ENCODE results near the gene ME3. TPM values are rescaled to one million over a fixed set of nuclear protein-coding genes. Genes with fewer than 3 reads are reported as not detected.
"Not testable (repeated sequence)": the region's sequence is repeated elsewhere in the genome, so short reads cannot be mapped to it uniquely, and the experiment has no call there.

Gene ME3
- polyA plus RNA-seq, 4 donors: 5.1 to 21.4 (median 7.3) TPM

DNA sequence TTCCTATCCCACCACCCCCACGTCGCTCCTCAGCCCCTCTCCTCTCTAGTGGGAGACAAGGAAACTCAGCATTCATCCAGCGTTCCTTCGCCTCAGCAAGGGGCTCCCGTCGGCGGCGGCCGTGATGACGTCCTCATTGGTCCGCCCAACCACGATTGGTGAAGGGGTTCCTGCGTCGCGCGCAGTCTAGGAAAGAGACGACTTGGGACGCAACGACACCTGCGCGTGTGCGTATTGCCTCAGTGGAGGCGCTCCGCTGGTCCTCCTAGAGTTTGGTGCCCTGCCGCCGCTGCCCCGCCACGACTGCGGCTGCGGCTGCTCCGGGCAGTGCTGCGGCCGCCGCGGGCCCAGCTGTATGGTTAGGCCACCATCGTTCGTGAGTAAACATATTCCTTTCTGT is 241.2 kb downstream of the ME3 start:
- H3K36me3 ChIP-seq (ENCODE audit: control insufficient read depth in 3 of 3, insufficient read depth in 2 of 3, low read depth in 1 of 3, low read length in 3 of 3): peaks cover 0 to 2% (median 0%) of the 10 kb centered on the region in 3 donors
- 89 to 94% (median 92%) methylated on average over 37 of the region's 37 CpGs for WGBS, 3 donors
- no peaks in the 10 kb centered on the region for H3K4me1 ChIP-seq (ENCODE audit: control insufficient read depth in 3 of 3, insufficient read depth in 2 of 3, low read depth in 1 of 3, low read length in 2 of 3)
- H3K27me3 ChIP-seq (ENCODE audit: control insufficient read depth in 3 of 3, insufficient read depth in 3 of 3, low read length in 3 of 3): no peaks in the 10 kb centered on the region
- H3K9me3 ChIP-seq (ENCODE audit: control insufficient read depth in 2 of 2, insufficient read depth in 1 of 2, low read depth in 1 of 2, low read length in 1 of 2): peaks cover 0 to 12% of the 10 kb centered on the region in 2 donors
- no peak overlapping the region for H3K4me3 ChIP-seq (ENCODE audit: low read depth in 1 of 3, low read length in 3 of 3)
- DNase-seq (no peak), FAIRE-seq (no peak)
- H3K27ac ChIP-seq (ENCODE audit: low read depth in 1 of 3, low read length in 2 of 3): no peak overlapping the region

- H3K36me3 ChIP-seq (ENCODE audit: control insufficient read depth in 3 of 3, insufficient read depth in 2 of 3, low read depth in 1 of 3, low read length in 3 of 3): no peaks in the 10 kb centered on the region
- DNase-seq (no peak), FAIRE-seq (no peak)
- H3K9me3 ChIP-seq (ENCODE audit: control insufficient read depth in 2 of 2, insufficient read depth in 1 of 2, low read depth in 1 of 2, low read length in 1 of 2): peaks cover 0 to 12% of the 10 kb centered on the region in 2 donors
- H3K4me1 ChIP-seq (ENCODE audit: control insufficient read depth in 3 of 3, insufficient read depth in 2 of 3, low read depth in 1 of 3, low read length in 2 of 3): peaks cover 0 to 9% (median 0%) of the 10 kb centered on the region in 3 donors
- no peak overlapping the region for H3K4me3 ChIP-seq (ENCODE audit: low read depth in 1 of 3, low read length in 3 of 3)
- H3K27me3 ChIP-seq (ENCODE audit: control insufficient read depth in 3 of 3, insufficient read depth in 3 of 3, low read length in 3 of 3): no peaks in the 10 kb centered on the region
- no peak overlapping the region for H3K27ac ChIP-seq (ENCODE audit: low read depth in 1 of 3, low read length in 2 of 3)
Measured at GRCh38 chr11:86427441-86427840, 245.0 kb downstream of the ME3 start.

GRCh38 chr11:86423488-86423887 is 248.9 kb downstream of the ME3 start:
- WGBS, 3 donors: 16 to 40% (median 25%) methylated on average over 4 of the region's 4 CpGs
- FAIRE-seq: not testable (repeated sequence)

GRCh38 chr11:86422371-86422770 is 250.0 kb downstream of the ME3 start:
- H3K27me3 ChIP-seq (ENCODE audit: control insufficient read depth in 3 of 3, insufficient read depth in 3 of 3, low read length in 3 of 3): no peaks in the 10 kb centered on the region
- no peak overlapping the region for H3K27ac ChIP-seq (ENCODE audit: low read depth in 1 of 3, low read length in 2 of 3)
- H3K4me3 ChIP-seq (ENCODE audit: low read depth in 1 of 3, low read length in 3 of 3): no peak overlapping the region
- DNase-seq (no peak), FAIRE-seq (no peak)
- WGBS, 3 donors: 82% methylated on average over 12 of the region's 12 CpGs
- H3K9me3 ChIP-seq (ENCODE audit: control insufficient read depth in 2 of 2, insufficient read depth in 1 of 2, low read depth in 1 of 2, low read length in 1 of 2): peaks cover 0 to 1% of the 10 kb centered on the region in 2 donors
- H3K36me3 ChIP-seq (ENCODE audit: control insufficient read depth in 3 of 3, insufficient read depth in 2 of 3, low read depth in 1 of 3, low read length in 3 of 3): no peaks in the 10 kb centered on the region
- peaks cover 0 to 9% (median 0%) of the 10 kb centered on the region in 3 donors for H3K4me1 ChIP-seq (ENCODE audit: control insufficient read depth in 3 of 3, insufficient read depth in 2 of 3, low read depth in 1 of 3, low read length in 2 of 3)

More at GRCh38 chr11:86423488-86423887, 248.9 kb downstream of the ME3 start:
- H3K4me1 ChIP-seq (ENCODE audit: control insufficient read depth in 3 of 3, insufficient read depth in 2 of 3, low read depth in 1 of 3, low read length in 2 of 3); H3K4me3 ChIP-seq (ENCODE audit: low read depth in 1 of 3, low read length in 3 of 3); H3K36me3 ChIP-seq (ENCODE audit: control insufficient read depth in 3 of 3, insufficient read depth in 2 of 3, low read depth in 1 of 3, low read length in 3 of 3); H3K9me3 ChIP-seq (ENCODE audit: control insufficient read depth in 2 of 2, insufficient read depth in 1 of 2, low read depth in 1 of 2, low read length in 1 of 2); DNase-seq; H3K27ac ChIP-seq (ENCODE audit: low read depth in 1 of 3, low read length in 2 of 3); H3K27me3 ChIP-seq (ENCODE audit: control insufficient read depth in 3 of 3, insufficient read depth in 3 of 3, low read length in 3 of 3): not testable (repeated sequence)

GRCh38 chr11:86421946-86422345 is 250.5 kb downstream of the ME3 start:
- no peaks in the 10 kb centered on the region for H3K36me3 ChIP-seq (ENCODE audit: control insufficient read depth in 3 of 3, insufficient read depth in 2 of 3, low read depth in 1 of 3, low read length in 3 of 3)
- H3K4me1 ChIP-seq (ENCODE audit: control insufficient read depth in 3 of 3, insufficient read depth in 2 of 3, low read depth in 1 of 3, low read length in 2 of 3): peaks cover 0 to 9% (median 0%) of the 10 kb centered on the region in 3 donors
- no peaks in the 10 kb centered on the region for H3K27me3 ChIP-seq (ENCODE audit: control insufficient read depth in 3 of 3, insufficient read depth in 3 of 3, low read length in 3 of 3)
- 83 to 86% (median 84%) methylated on average over 4 of the region's 4 CpGs for WGBS, 3 donors
- FAIRE-seq: no peak
- no peaks in the 10 kb centered on the region for H3K9me3 ChIP-seq (ENCODE audit: control insufficient read depth in 2 of 2, insufficient read depth in 1 of 2, low read depth in 1 of 2, low read length in 1 of 2)
- no peak for DNase-seq
- no peak overlapping the region for H3K27ac ChIP-seq (ENCODE audit: low read depth in 1 of 3, low read length in 2 of 3)
- H3K4me3 ChIP-seq (ENCODE audit: low read depth in 1 of 3, low read length in 3 of 3): no peak overlapping the region

- no peak for DNase-seq
- H3K27me3 ChIP-seq (ENCODE audit: control insufficient read depth in 3 of 3, insufficient read depth in 3 of 3, low read length in 3 of 3): no peaks in the 10 kb centered on the region
- FAIRE-seq: no peak
Measured at GRCh38 chr11:86418917-86419316, 253.5 kb downstream of the ME3 start.

GRCh38 chr11:86418513-86418912 is 253.9 kb downstream of the ME3 start:
- Histone ChIP-seq H3K9me3 (ENCODE audit: control insufficient read depth in 2 of 2, insufficient read depth in 1 of 2, low read depth in 1 of 2, low read length in 1 of 2) (no peaks in the 10 kb centered on the region), H3K27me3 (ENCODE audit: control insufficient read depth in 3 of 3, insufficient read depth in 3 of 3, low read length in 3 of 3) (no peaks in the 10 kb centered on the region), H3K4me1 (ENCODE audit: control insufficient read depth in 3 of 3, insufficient read depth in 2 of 3, low read depth in 1 of 3, low read length in 2 of 3) (peaks cover 0 to 9% (median 0%) of the 10 kb centered on the region in 3 donors), H3K36me3 (ENCODE audit: control insufficient read depth in 3 of 3, insufficient read depth in 2 of 3, low read depth in 1 of 3, low read length in 3 of 3) (no peaks in the 10 kb centered on the region), H3K4me3 (ENCODE audit: low read depth in 1 of 3, low read length in 3 of 3) (no peak overlapping the region), H3K27ac (ENCODE audit: low read depth in 1 of 3, low read length in 2 of 3) (no peak overlapping the region)
- FAIRE-seq (no peak), DNase-seq (no peak)
- 84 to 99% (median 91%) methylated on average over 3 of the region's 3 CpGs for WGBS, 3 donors

More at GRCh38 chr11:86418917-86419316, 253.5 kb downstream of the ME3 start:
- H3K9me3 ChIP-seq (ENCODE audit: control insufficient read depth in 2 of 2, insufficient read depth in 1 of 2, low read depth in 1 of 2, low read length in 1 of 2): no peaks in the 10 kb centered on the region
- no peaks in the 10 kb centered on the region for H3K36me3 ChIP-seq (ENCODE audit: control insufficient read depth in 3 of 3, insufficient read depth in 2 of 3, low read depth in 1 of 3, low read length in 3 of 3)
- no peak overlapping the region for H3K4me3 ChIP-seq (ENCODE audit: low read depth in 1 of 3, low read length in 3 of 3)
- H3K4me1 ChIP-seq (ENCODE audit: control insufficient read depth in 3 of 3, insufficient read depth in 2 of 3, low read depth in 1 of 3, low read length in 2 of 3): peaks cover 0 to 9% (median 0%) of the 10 kb centered on the region in 3 donors
- WGBS, 3 donors: 22 to 32% (median 29%) methylated on average over 2 of the region's 2 CpGs
- H3K27ac ChIP-seq (ENCODE audit: low read depth in 1 of 3, low read length in 2 of 3): no peak overlapping the region

- 81 to 94% (median 91%) methylated on average over 3 of the region's 3 CpGs for WGBS, 3 donors
- Histone ChIP-seq H3K27me3 (ENCODE audit: control insufficient read depth in 3 of 3, insufficient read depth in 3 of 3, low read length in 3 of 3) (no peaks in the 10 kb centered on the region), H3K36me3 (ENCODE audit: control insufficient read depth in 3 of 3, insufficient read depth in 2 of 3, low read depth in 1 of 3, low read length in 3 of 3) (peaks cover 0 to under 1% (median 0%) of the 10 kb centered on the region in 3 donors), H3K4me1 (ENCODE audit: control insufficient read depth in 3 of 3, insufficient read depth in 2 of 3, low read depth in 1 of 3, low read length in 2 of 3) (peaks cover 0 to 5% (median 0%) of the 10 kb centered on the region in 3 donors), H3K27ac (ENCODE audit: low read depth in 1 of 3, low read length in 2 of 3) (no peak overlapping the region), H3K4me3 (ENCODE audit: low read depth in 1 of 3, low read length in 3 of 3) (no peak overlapping the region), H3K9me3 (ENCODE audit: control insufficient read depth in 2 of 2, insufficient read depth in 1 of 2, low read depth in 1 of 2, low read length in 1 of 2) (no peaks in the 10 kb centered on the region)
- DNase-seq (no peak), FAIRE-seq (no peak)
Measured at GRCh38 chr11:86418106-86418505, 254.3 kb downstream of the ME3 start.

GRCh38 chr11:86416951-86417350 is 255.5 kb downstream of the ME3 start:
- H3K9me3 ChIP-seq (ENCODE audit: control insufficient read depth in 2 of 2, insufficient read depth in 1 of 2, low read depth in 1 of 2, low read length in 1 of 2); DNase-seq; H3K4me1 ChIP-seq (ENCODE audit: control insufficient read depth in 3 of 3, insufficient read depth in 2 of 3, low read depth in 1 of 3, low read length in 2 of 3); H3K36me3 ChIP-seq (ENCODE audit: control insufficient read depth in 3 of 3, insufficient read depth in 2 of 3, low read depth in 1 of 3, low read length in 3 of 3); H3K27me3 ChIP-seq (ENCODE audit: control insufficient read depth in 3 of 3, insufficient read depth in 3 of 3, low read length in 3 of 3); H3K4me3 ChIP-seq (ENCODE audit: low read depth in 1 of 3, low read length in 3 of 3); H3K27ac ChIP-seq (ENCODE audit: low read depth in 1 of 3, low read length in 2 of 3); FAIRE-seq: not testable (repeated sequence)
- 91 to 94% (median 92%) methylated on average over 9 of the region's 9 CpGs for WGBS, 3 donors
